ENCODE measurements around the gene RGS6. TPM values are rescaled to one million over a fixed set of nuclear protein-coding genes. Genes with fewer than 3 reads are reported as not detected.
A peak's percentile ranks its signal among the peaks of the same experiment; 100 is the strongest.

Gene RGS6
- total RNA-seq, 1 donor from 2014 or later = 2.8 TPM

DNA sequence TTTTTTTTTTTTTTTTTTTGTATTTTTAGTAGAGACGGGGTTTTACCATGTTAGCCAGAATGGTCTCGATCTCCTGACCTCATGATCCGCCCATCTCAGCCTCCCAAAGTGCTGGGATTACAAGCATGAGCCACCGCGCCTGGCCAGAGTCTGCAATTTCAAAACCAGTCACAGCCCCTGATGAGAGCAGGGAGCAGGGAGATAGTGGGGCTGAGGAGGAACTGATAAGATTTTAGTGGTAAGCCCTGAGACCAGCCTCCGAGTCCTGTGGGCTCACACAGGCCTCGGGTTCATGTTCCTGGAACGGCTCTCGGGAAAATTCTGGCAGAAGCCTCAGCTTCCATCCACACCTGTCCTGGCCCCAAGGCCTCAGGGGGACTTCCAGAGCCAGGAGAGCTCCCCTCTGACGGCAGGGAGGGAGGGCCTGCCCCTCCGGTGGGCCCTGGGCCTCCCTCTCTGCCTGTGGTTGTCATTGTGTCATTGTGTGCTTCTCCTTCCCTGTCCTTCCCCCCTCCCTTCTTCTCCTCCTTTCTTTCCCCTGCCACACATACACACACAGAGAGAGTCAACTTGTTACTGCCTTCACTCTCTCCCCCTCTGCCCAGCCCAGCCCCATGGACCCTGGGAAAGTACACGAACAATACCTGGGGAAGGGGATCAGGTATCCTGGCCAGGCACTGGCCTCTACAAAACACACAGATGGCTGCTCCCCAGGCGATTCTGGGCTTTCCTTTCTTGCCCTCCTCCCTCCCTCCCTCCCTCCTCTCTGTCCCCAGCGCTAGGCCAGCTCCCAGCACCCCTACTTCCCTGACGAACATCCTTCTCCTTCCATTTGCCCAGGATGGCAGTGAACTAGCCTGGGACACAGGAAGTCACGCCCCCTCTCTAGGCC lies 667.6 kb downstream of the RGS6 start:
- DNase-seq (ENCODE audit: low read depth, low spot score) = no peak
- Mint-ChIP-seq H3K36me3 (ENCODE audit: low read depth) (no peaks in the 10 kb centered on the region), H3K27ac (ENCODE audit: unreplicated experiment) (peak overlapping the region; percentile 91), H3K4me3 (no peak overlapping the region), H3K27me3 (ENCODE audit: low read depth) (no peaks in the 10 kb centered on the region), H3K9me3 (no peaks in the 10 kb centered on the region), H3K4me1 (peaks cover 17% of the 10 kb centered on the region)
- TF ChIP-seq, protein P1, sequence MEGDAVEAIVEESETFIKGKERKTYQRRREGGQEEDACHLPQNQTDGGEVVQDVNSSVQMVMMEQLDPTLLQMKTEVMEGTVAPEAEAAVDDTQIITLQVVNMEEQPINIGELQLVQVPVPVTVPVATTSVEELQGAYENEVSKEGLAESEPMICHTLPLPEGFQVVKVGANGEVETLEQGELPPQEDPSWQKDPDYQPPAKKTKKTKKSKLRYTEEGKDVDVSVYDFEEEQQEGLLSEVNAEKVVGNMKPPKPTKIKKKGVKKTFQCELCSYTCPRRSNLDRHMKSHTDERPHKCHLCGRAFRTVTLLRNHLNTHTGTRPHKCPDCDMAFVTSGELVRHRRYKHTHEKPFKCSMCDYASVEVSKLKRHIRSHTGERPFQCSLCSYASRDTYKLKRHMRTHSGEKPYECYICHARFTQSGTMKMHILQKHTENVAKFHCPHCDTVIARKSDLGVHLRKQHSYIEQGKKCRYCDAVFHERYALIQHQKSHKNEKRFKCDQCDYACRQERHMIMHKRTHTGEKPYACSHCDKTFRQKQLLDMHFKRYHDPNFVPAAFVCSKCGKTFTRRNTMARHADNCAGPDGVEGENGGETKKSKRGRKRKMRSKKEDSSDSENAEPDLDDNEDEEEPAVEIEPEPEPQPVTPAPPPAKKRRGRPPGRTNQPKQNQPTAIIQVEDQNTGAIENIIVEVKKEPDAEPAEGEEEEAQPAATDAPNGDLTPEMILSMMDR (conservative IDR thresholded peaks at IDR 0.05) = no peak

DNA sequence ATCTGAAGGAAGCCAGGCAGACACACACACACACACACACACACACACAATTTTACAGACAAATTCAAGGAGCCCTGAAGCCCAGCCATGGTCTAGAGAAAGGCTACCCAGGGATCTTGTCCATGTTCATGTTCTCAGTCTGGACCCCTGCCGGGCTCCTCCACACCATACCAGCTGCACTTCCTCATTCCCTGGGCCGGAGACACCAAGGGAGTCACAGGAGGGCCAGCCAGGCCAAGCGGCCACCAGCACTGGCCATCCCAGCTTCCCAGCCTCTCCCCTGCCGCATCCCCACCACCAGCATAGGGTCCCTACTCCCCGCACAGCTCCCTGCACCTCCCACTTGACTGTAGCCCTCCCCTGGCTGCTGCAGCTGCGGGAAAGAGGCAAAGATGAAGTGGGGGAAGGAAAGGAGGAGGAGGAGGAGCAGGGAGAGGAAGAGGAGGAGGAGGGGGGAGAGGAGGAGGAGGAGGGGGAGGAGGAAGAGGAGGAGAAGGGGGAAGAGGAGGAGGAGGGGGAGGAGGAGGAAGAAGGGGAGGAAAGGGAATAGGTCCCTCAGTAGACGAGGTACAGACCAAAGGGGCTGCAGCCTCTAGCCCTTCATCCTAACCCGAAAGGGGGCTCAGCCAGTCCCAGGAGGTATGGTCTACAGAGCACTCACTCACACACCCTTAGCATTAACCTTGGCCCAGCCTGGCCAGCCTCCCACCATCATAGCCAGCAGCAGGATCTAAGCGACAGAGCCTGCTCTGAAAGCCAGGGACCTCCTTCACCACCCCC lies 668.5 kb downstream of the RGS6 start:
- H3K27ac Mint-ChIP-seq (ENCODE audit: unreplicated experiment) = no peak overlapping the region
- H3K36me3 Mint-ChIP-seq (ENCODE audit: low read depth) = no peaks in the 10 kb centered on the region
- H3K4me3 Mint-ChIP-seq = no peak overlapping the region
- no peak for DNase-seq (ENCODE audit: low read depth, low spot score)
- TF ChIP-seq, protein P1 (conservative IDR thresholded peaks at IDR 0.05) = no peak
- H3K27me3 Mint-ChIP-seq (ENCODE audit: low read depth) = no peaks in the 10 kb centered on the region
- no peaks in the 10 kb centered on the region for H3K9me3 Mint-ChIP-seq
- H3K4me1 Mint-ChIP-seq = peaks cover 17% of the 10 kb centered on the region

GRCh38 chr14:72603639-72604038 lies 671.4 kb downstream of the RGS6 start:
- no peaks in the 10 kb centered on the region for H3K36me3 Mint-ChIP-seq (ENCODE audit: low read depth)
- H3K4me3 Mint-ChIP-seq = no peak overlapping the region
- DNase-seq (ENCODE audit: low read depth, low spot score) = no peak
- H3K27ac Mint-ChIP-seq (ENCODE audit: unreplicated experiment) = no peak overlapping the region
- peaks cover 2% of the 10 kb centered on the region for H3K9me3 Mint-ChIP-seq
- peaks cover 30% of the 10 kb centered on the region for H3K4me1 Mint-ChIP-seq
- H3K27me3 Mint-ChIP-seq (ENCODE audit: low read depth) = no peaks in the 10 kb centered on the region
- TF ChIP-seq, protein P1 (conservative IDR thresholded peaks at IDR 0.05) = no peak

GRCh38 chr14:72604133-72604532 lies 671.9 kb downstream of the RGS6 start:
- Mint-ChIP-seq H3K27ac (ENCODE audit: unreplicated experiment) (no peak overlapping the region), H3K9me3 (peaks cover 2% of the 10 kb centered on the region), H3K4me3 (no peak overlapping the region), H3K27me3 (ENCODE audit: low read depth) (no peaks in the 10 kb centered on the region), H3K36me3 (ENCODE audit: low read depth) (no peaks in the 10 kb centered on the region), H3K4me1 (peaks cover 31% of the 10 kb centered on the region)
- no peak for DNase-seq (ENCODE audit: low read depth, low spot score)
- TF ChIP-seq, protein P1 (conservative IDR thresholded peaks at IDR 0.05) = no peak

DNA sequence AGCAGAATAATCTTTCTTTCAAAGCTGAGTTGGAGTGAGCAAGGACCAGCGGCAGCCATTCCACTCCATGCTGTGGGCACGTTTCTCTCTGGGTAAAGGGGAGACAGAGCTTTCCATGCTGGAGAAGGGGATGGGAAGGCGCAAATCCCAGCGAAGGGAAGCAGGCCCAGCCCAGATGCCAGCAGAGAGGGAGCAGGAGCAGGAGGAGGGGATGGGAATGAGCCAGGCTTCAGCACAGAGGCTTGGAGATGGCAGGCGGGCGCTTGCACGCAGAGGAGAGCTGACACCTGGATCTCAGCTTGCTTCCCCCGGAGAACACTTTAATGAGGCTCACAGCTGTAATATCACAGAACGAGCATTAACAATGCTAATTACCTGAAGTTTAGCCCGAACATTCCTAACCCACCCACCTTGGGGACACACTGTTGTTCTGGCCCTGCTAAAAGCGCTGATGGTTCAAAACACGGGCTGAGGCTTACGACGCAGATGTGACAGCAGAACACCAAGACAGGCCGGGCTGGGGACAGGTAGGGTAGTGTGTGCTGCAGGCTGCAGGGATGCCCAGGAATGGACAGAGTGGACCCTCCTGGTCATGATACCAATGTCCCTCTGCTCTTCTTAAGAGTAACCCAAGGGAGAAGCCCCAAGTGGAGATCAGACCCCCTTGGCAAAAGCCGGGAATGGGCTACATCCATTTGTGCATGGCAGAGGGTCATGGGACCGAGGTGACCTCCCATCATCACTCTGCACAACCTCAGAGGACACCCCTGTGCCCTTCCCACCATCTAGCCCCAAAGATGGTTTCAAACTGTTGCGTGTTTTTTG lies 673.1 kb downstream of the RGS6 start:
- Mint-ChIP-seq H3K36me3 (ENCODE audit: low read depth) (no peaks in the 10 kb centered on the region), H3K9me3 (peaks cover 2% of the 10 kb centered on the region), H3K4me3 (no peak overlapping the region), H3K4me1 (peaks cover 27% of the 10 kb centered on the region), H3K27ac (ENCODE audit: unreplicated experiment) (no peak overlapping the region), H3K27me3 (ENCODE audit: low read depth) (no peaks in the 10 kb centered on the region)
- TF ChIP-seq, protein P1 (conservative IDR thresholded peaks at IDR 0.05) = no peak
- DNase-seq (ENCODE audit: low read depth, low spot score) = no peak

All from neural crest cell (in vitro differentiated cells).